ENCODE measurements around the gene RND3.

RND3 gene

GRCh38 chr2:150485871-150486538 lies 1.5 kb downstream of the RND3 start:
- TF ChIP-seq CTCF (IDR thresholded peaks at IDR 0.05; ENCODE audit: control insufficient read depth, insufficient read depth, low read depth, low read length, missing control alignments), result no peak
- DNase-seq (ENCODE audit: low read depth), result no peak
- H3K4me3 ChIP-seq (ENCODE audit: control insufficient read depth, low read depth, low read length), result peak overlapping the region; percentile 94

- H3K4me3 ChIP-seq (ENCODE audit: control insufficient read depth, low read depth, low read length), result peak overlapping the region; percentile 94
Measured at GRCh38 chr2:150485114-150485870, 2.2 kb downstream of the RND3 start.

GRCh38 chr2:150484461-150485021 lies 2.9 kb downstream of the RND3 start:
- H3K4me3 ChIP-seq (ENCODE audit: control insufficient read depth, low read depth, low read length), result peak overlapping the region; percentile 94
- TF ChIP-seq CTCF (IDR thresholded peaks at IDR 0.05; ENCODE audit: control insufficient read depth, insufficient read depth, low read depth, low read length, missing control alignments), result no peak
- no peak for DNase-seq (ENCODE audit: low read depth)

More at GRCh38 chr2:150485114-150485870, 2.2 kb downstream of the RND3 start:
- TF ChIP-seq CTCF (IDR thresholded peaks at IDR 0.05; ENCODE audit: control insufficient read depth, insufficient read depth, low read depth, low read length, missing control alignments), result peak; percentile 9
- no peak for DNase-seq (ENCODE audit: low read depth)

GRCh38 chr2:150484006-150484405 lies 3.5 kb downstream of the RND3 start:
- no peak for DNase-seq (ENCODE audit: low read depth)
- H3K4me3 ChIP-seq (ENCODE audit: control insufficient read depth, low read depth, low read length), result peak overlapping the region; percentile 94
- no peak for TF ChIP-seq CTCF (IDR thresholded peaks at IDR 0.05; ENCODE audit: control insufficient read depth, insufficient read depth, low read depth, low read length, missing control alignments)

- peak overlapping the region; percentile 94 for H3K4me3 ChIP-seq (ENCODE audit: control insufficient read depth, low read depth, low read length)
- DNase-seq (ENCODE audit: low read depth), result no peak
- no peak for TF ChIP-seq CTCF (IDR thresholded peaks at IDR 0.05; ENCODE audit: control insufficient read depth, insufficient read depth, low read depth, low read length, missing control alignments)
Measured at GRCh38 chr2:150483532-150483931, 3.9 kb downstream of the RND3 start.

- TF ChIP-seq CTCF (IDR thresholded peaks at IDR 0.05; ENCODE audit: control insufficient read depth, insufficient read depth, low read depth, low read length, missing control alignments), result no peak
- no peak for DNase-seq (ENCODE audit: low read depth)
- H3K4me3 ChIP-seq (ENCODE audit: control insufficient read depth, low read depth, low read length), result peak overlapping the region; percentile 94
Measured at GRCh38 chr2:150482667-150483400, 4.6 kb downstream of the RND3 start.

All from AG09309 (cell line).